Measurements from ENCODE around the gene SAC3D1. TPM values are rescaled to one million over a fixed set of nuclear protein-coding genes. Genes with fewer than 3 reads are reported as not detected.
"Not testable (repeated sequence)": the region's sequence is repeated elsewhere in the genome, so short reads cannot be mapped to it uniquely, and the experiment has no call there.

The SAC3D1 gene
- total RNA-seq, 1 donor: 10.4 TPM

DNA sequence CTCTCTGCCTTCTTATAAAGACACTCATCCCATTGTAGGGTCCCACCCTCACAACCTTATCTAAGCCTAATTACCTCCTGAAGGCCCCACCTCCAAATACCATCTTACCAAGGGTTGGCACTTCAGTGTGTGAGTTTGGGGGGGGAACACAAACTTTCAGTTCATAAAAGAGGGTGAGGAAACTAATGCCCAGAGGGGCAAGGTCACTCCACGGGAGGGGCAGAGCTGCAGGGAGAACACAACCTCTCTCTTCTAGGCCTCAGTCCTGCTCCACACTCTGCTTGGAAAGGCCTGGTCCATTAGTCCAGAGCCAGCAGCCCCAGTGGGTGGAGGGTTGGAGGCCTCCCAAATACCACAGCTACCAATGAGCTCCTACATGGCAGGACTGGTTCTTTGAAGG lies 41.5 kb upstream of the SAC3D1 start:
- TF ChIP-seq, protein P1, sequence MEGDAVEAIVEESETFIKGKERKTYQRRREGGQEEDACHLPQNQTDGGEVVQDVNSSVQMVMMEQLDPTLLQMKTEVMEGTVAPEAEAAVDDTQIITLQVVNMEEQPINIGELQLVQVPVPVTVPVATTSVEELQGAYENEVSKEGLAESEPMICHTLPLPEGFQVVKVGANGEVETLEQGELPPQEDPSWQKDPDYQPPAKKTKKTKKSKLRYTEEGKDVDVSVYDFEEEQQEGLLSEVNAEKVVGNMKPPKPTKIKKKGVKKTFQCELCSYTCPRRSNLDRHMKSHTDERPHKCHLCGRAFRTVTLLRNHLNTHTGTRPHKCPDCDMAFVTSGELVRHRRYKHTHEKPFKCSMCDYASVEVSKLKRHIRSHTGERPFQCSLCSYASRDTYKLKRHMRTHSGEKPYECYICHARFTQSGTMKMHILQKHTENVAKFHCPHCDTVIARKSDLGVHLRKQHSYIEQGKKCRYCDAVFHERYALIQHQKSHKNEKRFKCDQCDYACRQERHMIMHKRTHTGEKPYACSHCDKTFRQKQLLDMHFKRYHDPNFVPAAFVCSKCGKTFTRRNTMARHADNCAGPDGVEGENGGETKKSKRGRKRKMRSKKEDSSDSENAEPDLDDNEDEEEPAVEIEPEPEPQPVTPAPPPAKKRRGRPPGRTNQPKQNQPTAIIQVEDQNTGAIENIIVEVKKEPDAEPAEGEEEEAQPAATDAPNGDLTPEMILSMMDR (IDR thresholded peaks at IDR 0.05; ENCODE audit: insufficient read depth, low read depth, low read length): no peak
- no peak for DNase-seq (ENCODE audit: low read depth)
- no peak overlapping the region for H3K4me3 ChIP-seq (ENCODE audit: low read depth, low read length)

DNA sequence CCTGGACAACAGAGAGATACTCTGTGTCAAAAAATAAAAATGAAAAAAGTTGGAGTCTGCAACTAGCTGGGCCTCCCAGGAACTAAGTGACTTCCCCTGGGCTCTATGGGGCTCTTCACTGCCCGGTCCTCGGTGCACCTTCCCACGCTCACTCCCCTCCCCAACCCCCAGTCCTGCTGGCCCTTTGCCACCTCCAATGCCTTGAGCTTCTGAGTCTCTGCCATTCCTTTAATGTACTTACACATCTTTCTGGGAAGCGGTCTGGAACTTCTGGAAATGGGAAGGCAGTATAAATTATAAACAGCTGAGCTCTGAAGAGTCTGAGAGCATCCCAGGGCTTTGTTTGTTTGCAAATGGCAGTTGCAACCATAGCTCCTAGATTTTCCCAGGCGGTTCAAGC lies 38.3 kb upstream of the SAC3D1 start:
- TF ChIP-seq, protein P1 (IDR thresholded peaks at IDR 0.05; ENCODE audit: insufficient read depth, low read depth, low read length): no peak
- DNase-seq (ENCODE audit: low read depth): no peak
- no peak overlapping the region for H3K4me3 ChIP-seq (ENCODE audit: low read depth, low read length)

DNA sequence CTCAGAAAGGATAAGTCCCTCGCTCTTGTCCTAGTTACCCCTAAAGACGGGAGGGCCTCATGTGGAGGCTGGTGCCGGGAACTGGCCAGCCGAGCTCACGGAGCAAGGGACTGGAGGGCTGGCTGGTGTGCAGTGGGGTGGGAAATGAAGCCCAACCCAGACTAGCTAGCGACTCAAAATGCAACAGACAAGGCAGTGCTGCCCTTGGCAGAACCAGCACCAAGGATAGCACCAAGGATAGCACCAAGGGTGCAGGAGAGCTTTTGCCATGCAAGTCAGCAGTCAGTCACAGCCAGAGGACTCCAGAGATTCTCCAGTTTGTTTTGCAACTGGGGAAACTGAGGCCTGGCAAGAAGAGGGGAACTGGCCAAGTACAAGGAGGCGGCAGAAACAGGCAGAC lies 37.7 kb upstream of the SAC3D1 start:
- TF ChIP-seq, protein P1 (IDR thresholded peaks at IDR 0.05; ENCODE audit: insufficient read depth, low read depth, low read length): no peak
- peak; percentile 31 for DNase-seq (ENCODE audit: low read depth)

DNA sequence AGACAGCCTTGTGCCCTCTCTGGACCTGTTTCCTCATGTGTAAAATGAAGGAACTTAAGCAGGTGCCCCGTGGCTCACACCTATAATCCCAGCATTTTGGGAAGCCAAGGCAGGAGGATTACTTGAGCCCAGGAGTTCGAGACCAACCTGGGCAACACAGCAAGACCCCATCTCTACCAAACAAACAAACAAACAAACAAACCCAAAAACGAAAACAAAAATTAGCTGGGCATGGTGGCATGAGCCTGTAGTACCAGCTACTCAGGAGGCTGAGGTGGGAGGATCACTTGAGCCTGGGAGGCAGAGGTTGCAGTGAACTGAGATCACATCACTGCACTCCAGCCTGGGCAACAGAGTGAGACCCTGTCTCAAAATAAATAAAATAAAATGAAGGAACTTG lies 37.0 kb upstream of the SAC3D1 start:
- not testable (repeated sequence) for H3K4me3 ChIP-seq (ENCODE audit: low read depth, low read length); DNase-seq (ENCODE audit: low read depth)

More for the DNA sequence above, 37.7 kb upstream of the SAC3D1 start:
- no peak overlapping the region for H3K4me3 ChIP-seq (ENCODE audit: low read depth, low read length)

DNA sequence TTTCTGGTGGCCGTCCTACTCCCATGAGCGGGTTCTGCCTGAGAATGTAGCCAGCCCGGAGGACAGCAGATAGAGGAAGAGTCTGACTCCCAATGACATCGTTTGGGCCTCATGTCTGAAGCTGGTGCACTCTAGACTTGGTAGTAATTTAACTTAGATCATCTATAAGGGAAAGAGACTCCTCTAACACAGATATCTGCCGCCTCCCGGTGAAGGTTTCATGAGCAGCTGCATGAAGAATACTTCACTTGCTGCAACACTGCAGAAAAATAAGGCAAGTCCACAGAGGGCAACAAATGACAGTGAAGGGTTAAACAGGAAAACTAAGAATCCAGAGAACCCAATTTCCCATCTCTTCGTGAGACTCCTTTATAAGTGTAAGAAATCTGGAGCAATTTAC lies 33.0 kb upstream of the SAC3D1 start:
- DNase-seq (ENCODE audit: low read depth): no peak
- TF ChIP-seq, protein P1 (IDR thresholded peaks at IDR 0.05; ENCODE audit: insufficient read depth, low read depth, low read length): no peak
- no peak overlapping the region for H3K4me3 ChIP-seq (ENCODE audit: low read depth, low read length)

DNA sequence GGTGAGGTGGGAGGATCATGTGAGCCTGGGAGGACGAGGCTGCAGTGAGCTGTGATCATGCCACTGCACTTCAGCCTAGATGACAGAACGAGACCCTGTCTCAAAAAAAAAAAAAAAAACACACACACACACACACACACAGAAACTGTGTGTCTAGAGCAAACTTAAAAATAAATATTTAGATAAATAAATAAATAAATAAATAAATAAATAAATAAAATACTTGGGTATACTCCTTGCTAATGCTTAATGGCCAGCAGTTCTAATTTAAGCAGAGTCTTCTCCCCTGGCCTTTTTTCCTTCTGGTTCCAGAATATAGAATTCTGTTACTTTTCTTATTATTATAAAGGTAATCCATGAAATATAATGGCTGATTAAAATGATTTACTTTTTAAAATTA lies 32.1 kb upstream of the SAC3D1 start:
- H3K4me3 ChIP-seq (ENCODE audit: low read depth, low read length): no peak overlapping the region
- TF ChIP-seq, protein P1 (IDR thresholded peaks at IDR 0.05; ENCODE audit: insufficient read depth, low read depth, low read length): no peak
- DNase-seq (ENCODE audit: low read depth): no peak

DNA sequence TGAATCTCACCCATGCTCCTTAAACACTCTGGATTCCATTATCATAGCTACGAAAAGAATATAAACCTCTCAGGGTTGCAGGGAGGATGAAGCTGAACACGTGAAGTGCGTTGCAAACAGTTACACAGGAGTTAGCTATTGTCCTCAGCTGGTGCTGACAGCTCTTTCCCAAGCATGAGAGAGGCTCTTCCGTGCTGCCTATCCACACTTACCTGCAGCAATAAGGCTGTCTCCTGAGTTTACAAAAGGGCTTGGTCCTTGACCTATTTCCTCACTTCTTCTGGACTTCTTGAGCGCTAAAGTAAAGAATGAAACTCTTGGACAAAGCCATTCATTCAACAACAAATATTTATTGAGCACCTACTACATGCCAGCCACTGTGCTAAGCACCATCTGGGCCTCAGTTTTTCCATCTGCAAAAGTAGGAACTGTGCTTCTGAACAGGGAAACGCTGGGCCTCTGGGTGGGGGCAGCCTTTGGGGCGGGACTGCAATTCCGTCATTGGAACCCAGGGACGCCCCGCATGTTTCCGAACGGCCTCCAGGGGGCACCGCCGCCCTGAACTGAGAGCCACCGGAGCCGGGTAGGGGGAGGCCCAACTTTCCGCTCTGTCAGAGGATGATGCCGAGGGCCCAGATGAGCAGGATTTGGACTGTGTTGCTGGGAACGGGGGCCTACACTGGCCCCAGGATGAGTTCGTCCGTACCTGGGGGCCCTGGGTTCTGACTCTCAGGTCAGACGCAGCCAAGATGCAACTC lies 27.7 kb upstream of the SAC3D1 start:
- DNase-seq (ENCODE audit: low read depth): peak; percentile 85

More for the DNA sequence above, 27.7 kb upstream of the SAC3D1 start:
- peak overlapping the region; percentile 89 for H3K4me3 ChIP-seq (ENCODE audit: low read depth, low read length)
- TF ChIP-seq, protein P1 (IDR thresholded peaks at IDR 0.05; ENCODE audit: insufficient read depth, low read depth, low read length): peak; percentile 74

Data from fibroblast of villous mesenchyme (primary cell).